ENCODE data around the gene LCP2. TPM values are rescaled to one million over a fixed set of nuclear protein-coding genes. Genes with fewer than 3 reads are reported as not detected.

The LCP2 gene
- total and polyA plus RNA-seq, 5 donors, result 3.0 to 10.9 (median 10.2) TPM

DNA sequence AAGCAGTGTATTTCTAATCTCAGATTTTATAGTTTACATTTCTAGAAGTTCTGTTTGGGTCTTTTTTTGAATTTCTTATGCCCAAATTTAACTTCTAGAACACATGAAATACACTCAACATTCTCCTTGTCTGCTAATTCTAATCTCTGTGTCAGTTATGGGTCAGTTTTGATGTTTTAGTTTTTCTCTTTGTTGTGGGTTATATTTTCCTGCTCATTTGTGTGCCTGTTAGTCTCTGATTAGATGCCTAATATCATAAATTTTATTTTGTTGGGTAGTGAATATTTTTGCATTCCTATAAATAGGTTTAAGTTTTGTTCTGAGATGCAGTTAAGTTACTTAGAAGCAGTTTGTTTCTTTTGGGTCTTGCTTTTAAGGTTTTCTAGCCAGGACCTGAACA is 12.4 kb downstream of the LCP2 start:
- H3K27me3 ChIP-seq (ENCODE audit: control insufficient read depth, insufficient read depth), result no peaks in the 10 kb centered on the region
- no peak overlapping the region for H3K4me3 ChIP-seq (ENCODE audit: low read length)
- no peak overlapping the region for H3K27ac ChIP-seq (ENCODE audit: low read length)
- ATAC-seq (no peak), DNase-seq (no peak)
- intact Hi-C loops (cut with DNase I), result loop anchor here in 1 of 4 donors (10.0 kb wide), 1 partner anchor 50 kb away; no protein-coding TSS in a partner anchor
- H3K4me1 ChIP-seq (ENCODE audit: control insufficient read depth, insufficient read depth, low read length), result no peaks in the 10 kb centered on the region
- no peaks in the 10 kb centered on the region for H3K9me3 ChIP-seq (ENCODE audit: control insufficient read depth, low read length)

DNA sequence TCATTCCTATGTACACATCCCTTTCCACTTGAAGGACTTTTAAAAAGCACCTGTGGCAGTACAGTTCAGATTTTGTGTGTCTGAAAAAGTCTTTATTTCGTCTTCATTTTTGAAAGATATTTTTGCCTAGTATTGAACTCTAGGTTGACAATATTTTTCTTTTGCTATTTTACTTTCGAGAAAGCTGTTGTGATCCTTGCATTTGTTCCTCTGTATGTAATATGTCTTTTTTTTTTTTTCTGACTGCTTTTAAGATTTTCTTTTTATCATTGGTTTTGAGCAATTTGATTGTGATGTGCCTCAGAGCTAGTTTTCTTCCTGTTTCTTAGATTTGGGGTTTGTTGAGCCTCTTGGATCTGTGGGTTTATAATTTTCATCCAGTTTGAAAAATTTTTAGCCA is 13.3 kb downstream of the LCP2 start:
- ATAC-seq, result no peak
- Histone ChIP-seq H3K27ac (ENCODE audit: low read length) (no peak overlapping the region), H3K4me3 (ENCODE audit: low read length) (no peak overlapping the region), H3K27me3 (ENCODE audit: control insufficient read depth, insufficient read depth) (no peaks in the 10 kb centered on the region), H3K4me1 (ENCODE audit: control insufficient read depth, insufficient read depth, low read length) (peaks cover 4% of the 10 kb centered on the region), H3K9me3 (ENCODE audit: control insufficient read depth, low read length) (no peaks in the 10 kb centered on the region)
- DNase-seq, result no peak
- WGBS, result 92% methylated on average over 2 of the region's 2 CpGs
- intact Hi-C loops (cut with DNase I), result loop anchor here in 1 of 4 donors (10.0 kb wide), 1 partner anchor 51 kb away; no protein-coding TSS in a partner anchor

- DNase-seq (no peak), ATAC-seq (no peak)
- no peak overlapping the region for H3K27ac ChIP-seq (ENCODE audit: low read length)
- no peaks in the 10 kb centered on the region for H3K27me3 ChIP-seq (ENCODE audit: control insufficient read depth, insufficient read depth)
- H3K9me3 ChIP-seq (ENCODE audit: control insufficient read depth, low read length), result no peaks in the 10 kb centered on the region
- intact Hi-C loops (cut with DNase I), result loop anchor here in 1 of 4 donors (10.0 kb wide), 1 partner anchor 52 kb away; no protein-coding TSS in a partner anchor
- no peak overlapping the region for H3K4me3 ChIP-seq (ENCODE audit: low read length)
- peaks cover 6% of the 10 kb centered on the region for H3K4me1 ChIP-seq (ENCODE audit: control insufficient read depth, insufficient read depth, low read length)
- WGBS, result 89% methylated on average over 1 of the region's 1 CpG
Measured at GRCh38 chr5:170283296-170283695, 14.3 kb downstream of the LCP2 start.

GRCh38 chr5:170280011-170280493 is 17.5 kb downstream of the LCP2 start:
- Histone ChIP-seq H3K4me1 (ENCODE audit: control insufficient read depth, insufficient read depth, low read length) (peaks cover 6% of the 10 kb centered on the region), H3K27me3 (ENCODE audit: control insufficient read depth, insufficient read depth) (no peaks in the 10 kb centered on the region), H3K4me3 (ENCODE audit: low read length) (no peak overlapping the region), H3K27ac (ENCODE audit: low read length) (no peak overlapping the region), H3K9me3 (ENCODE audit: control insufficient read depth, low read length) (no peaks in the 10 kb centered on the region)
- intact Hi-C loops (cut with DNase I), result loop anchor here in 1 of 4 donors (10.0 kb wide), 1 partner anchor 55 kb away; no protein-coding TSS in a partner anchor
- ATAC-seq (peak in 1 of 2 donors; percentile 43), DNase-seq (no peak)
- WGBS, result 56% methylated on average over 6 of the region's 6 CpGs

GRCh38 chr5:170279459-170279817 is 18.1 kb downstream of the LCP2 start:
- Histone ChIP-seq H3K27me3 (ENCODE audit: control insufficient read depth, insufficient read depth) (no peaks in the 10 kb centered on the region), H3K4me1 (ENCODE audit: control insufficient read depth, insufficient read depth, low read length) (peaks cover 6% of the 10 kb centered on the region), H3K27ac (ENCODE audit: low read length) (no peak overlapping the region), H3K4me3 (ENCODE audit: low read length) (no peak overlapping the region), H3K9me3 (ENCODE audit: control insufficient read depth, low read length) (no peaks in the 10 kb centered on the region)
- 89% methylated on average over 4 of the region's 4 CpGs for WGBS
- no peak for ATAC-seq
- intact Hi-C loops (cut with DNase I), result loop anchor here in 2 of 4 donors (5.0 to 10.0 kb wide), 3 partner anchors 53 to 135 kb away; no protein-coding TSS in a partner anchor
- no peak for DNase-seq

- ATAC-seq (peak; percentile 62 to 63), DNase-seq (peak in 2 of 3 donors; percentile 76 to 78)
- 61% methylated on average over 9 of the region's 9 CpGs for WGBS
- Histone ChIP-seq H3K9me3 (ENCODE audit: control insufficient read depth, low read length) (no peaks in the 10 kb centered on the region), H3K27ac (ENCODE audit: low read length) (no peak overlapping the region), H3K27me3 (ENCODE audit: control insufficient read depth, insufficient read depth) (no peaks in the 10 kb centered on the region), H3K4me3 (ENCODE audit: low read length) (no peak overlapping the region), H3K4me1 (ENCODE audit: control insufficient read depth, insufficient read depth, low read length) (peaks cover 6% of the 10 kb centered on the region)
- intact Hi-C loops (cut with DNase I), result loop anchor here in 2 of 4 donors (5.0 to 10.0 kb wide), 3 partner anchors 53 to 136 kb away; no protein-coding TSS in a partner anchor
Measured at GRCh38 chr5:170278611-170279458, 18.7 kb downstream of the LCP2 start.

GRCh38 chr5:170277867-170278281 is 19.7 kb downstream of the LCP2 start:
- DNase-seq (no peak), ATAC-seq (no peak)
- intact Hi-C loops (cut with DNase I), result loop anchor here in 2 of 4 donors (5.0 to 10.0 kb wide), 3 partner anchors 54 to 137 kb away; no protein-coding TSS in a partner anchor
- H3K27me3 ChIP-seq (ENCODE audit: control insufficient read depth, insufficient read depth), result no peaks in the 10 kb centered on the region
- peaks cover 6% of the 10 kb centered on the region for H3K4me1 ChIP-seq (ENCODE audit: control insufficient read depth, insufficient read depth, low read length)
- H3K4me3 ChIP-seq (ENCODE audit: low read length), result no peak overlapping the region
- WGBS, result 63% methylated on average over 6 of the region's 6 CpGs
- H3K9me3 ChIP-seq (ENCODE audit: control insufficient read depth, low read length), result no peaks in the 10 kb centered on the region
- H3K27ac ChIP-seq (ENCODE audit: low read length), result no peak overlapping the region

- peaks cover 6% of the 10 kb centered on the region for H3K4me1 ChIP-seq (ENCODE audit: control insufficient read depth, insufficient read depth, low read length)
- intact Hi-C loops (cut with DNase I), result loop anchor here in 2 of 4 donors (5.0 to 10.0 kb wide), 3 partner anchors 56 to 139 kb away; no protein-coding TSS in a partner anchor
- ATAC-seq (no peak), DNase-seq (no peak)
- no peaks in the 10 kb centered on the region for H3K27me3 ChIP-seq (ENCODE audit: control insufficient read depth, insufficient read depth)
- WGBS, result 98% methylated on average over 2 of the region's 2 CpGs
- no peaks in the 10 kb centered on the region for H3K9me3 ChIP-seq (ENCODE audit: control insufficient read depth, low read length)
- no peak overlapping the region for H3K27ac ChIP-seq (ENCODE audit: low read length)
- no peak overlapping the region for H3K4me3 ChIP-seq (ENCODE audit: low read length)
Measured at GRCh38 chr5:170276140-170276539, 21.4 kb downstream of the LCP2 start.

GRCh38 chr5:170275376-170275994 is 22.1 kb downstream of the LCP2 start:
- Histone ChIP-seq H3K4me3 (ENCODE audit: low read length) (no peak overlapping the region), H3K27me3 (ENCODE audit: control insufficient read depth, insufficient read depth) (no peaks in the 10 kb centered on the region), H3K27ac (ENCODE audit: low read length) (no peak overlapping the region), H3K4me1 (ENCODE audit: control insufficient read depth, insufficient read depth, low read length) (peaks cover 6% of the 10 kb centered on the region), H3K9me3 (ENCODE audit: control insufficient read depth, low read length) (no peaks in the 10 kb centered on the region)
- intact Hi-C loops (cut with DNase I), result loop anchor here in 2 of 4 donors (5.0 to 10.0 kb wide), 3 partner anchors 57 to 139 kb away; no protein-coding TSS in a partner anchor
- DNase-seq (no peak), ATAC-seq (no peak)
- WGBS, result 79% methylated on average over 8 of the region's 8 CpGs

GRCh38 chr5:170273968-170274710 is 23.4 kb downstream of the LCP2 start:
- peaks cover under 1% of the 10 kb centered on the region for H3K4me1 ChIP-seq (ENCODE audit: control insufficient read depth, insufficient read depth, low read length)
- intact Hi-C loops (cut with DNase I), result loop anchor here in 1 of 4 donors (10.0 kb wide), 2 partner anchors 71 to 141 kb away; no protein-coding TSS in a partner anchor
- ATAC-seq (no peak), DNase-seq (no peak)
- no peaks in the 10 kb centered on the region for H3K27me3 ChIP-seq (ENCODE audit: control insufficient read depth, insufficient read depth)
- no peak overlapping the region for H3K4me3 ChIP-seq (ENCODE audit: low read length)
- 71% methylated on average over 8 of the region's 8 CpGs for WGBS
- H3K9me3 ChIP-seq (ENCODE audit: control insufficient read depth, low read length), result no peaks in the 10 kb centered on the region
- no peak overlapping the region for H3K27ac ChIP-seq (ENCODE audit: low read length)

Data from right cardiac atrium (tissue), 5 donors.